PC-3 (cell line): ENCODE data around the gene RAET1L.

Experiments used
- CTCF ChIP-seq: fragments of 300-600 bp; sonication (generic); conservative IDR thresholded peaks from 2 replicates; pipeline ENCODE4 v1.5.1; 2017; ENCODE audit warnings: antibody characterized with exemption, low read depth, mild to moderate bottlenecking, low read length
- EZH2 ChIP-seq: fragments of 300-600 bp; sonication (generic); IDR thresholded peaks from one replicate; pipeline ENCODE4 v1.6.1; 2017; ENCODE audit warnings: antibody characterized with exemption, mild to moderate bottlenecking, low read length; ENCODE audit not compliant: unreplicated experiment

DNA sequence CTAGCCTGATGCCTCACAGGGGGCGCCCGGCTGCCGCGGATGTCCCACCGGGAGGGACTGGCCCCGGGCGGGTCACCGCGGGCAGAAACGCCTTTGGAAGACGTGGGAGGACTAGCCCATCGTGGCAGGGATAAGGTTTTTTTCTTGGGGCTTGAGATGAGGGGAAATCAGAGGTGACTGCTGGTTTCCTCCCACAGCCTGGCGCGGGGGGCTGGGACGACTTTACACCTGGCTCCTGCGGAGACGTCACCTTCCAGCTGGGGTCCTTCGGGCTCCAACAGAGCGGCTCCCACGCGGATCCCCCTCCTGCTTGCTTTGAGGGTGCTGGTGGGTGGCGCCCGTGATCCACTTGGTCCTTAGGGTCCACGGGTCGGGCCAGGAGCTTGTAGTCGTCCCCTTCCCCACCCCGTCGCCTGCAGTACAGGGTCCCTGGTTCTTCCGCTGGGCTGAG, 32.2 kb upstream of the RAET1L start:
- TF ChIP-seq CTCF (no peak), EZH2 (no peak)
